DND-41 (cell line): ENCODE results near the gene CIC.

Experiments
- ATAC-seq: fragments of 200-7000 bp; cut with Tn5 transposase; 3 replicates; pipeline ENCODE4 v1.9.1; 2021; ENCODE audit warnings: low read depth; ENCODE audit not compliant: insufficient read depth
- DNase-seq: peaks from one replicate; pipeline ENCODE4 v3.0.0-alpha.2; 2020
- H2AFZ ChIP-seq: 2 replicates; pipeline ENCODE4 v1.6.0; 2012; ENCODE audit warnings: low read depth, low read length
- H3K27ac ChIP-seq: 2 replicates; pipeline ENCODE4 v1.5.1; 2012; ENCODE audit warnings: low read length, inconsistent platforms
- H3K27me3 ChIP-seq: fragments of 200-600 bp; sonication (generic); 2 replicates; pipeline ENCODE4 v1.6.0; 2012; ENCODE audit warnings: low read length, mild to moderate bottlenecking, inconsistent platforms; ENCODE audit not compliant: insufficient read depth, poor library complexity
- H3K36me3 ChIP-seq: 2 replicates; pipeline ENCODE4 v1.5.1; 2012; ENCODE audit warnings: low read length, inconsistent platforms; ENCODE audit not compliant: insufficient read depth
- H3K4me1 ChIP-seq: 2 replicates; pipeline ENCODE4 v1.5.1; 2012; ENCODE audit warnings: mild to moderate bottlenecking, low read length; ENCODE audit not compliant: insufficient read depth
- H3K4me2 ChIP-seq: 2 replicates; pipeline ENCODE4 v1.6.0; 2012; ENCODE audit warnings: mild to moderate bottlenecking, moderate library complexity, low read length, inconsistent platforms; ENCODE audit not compliant: insufficient read depth
- H3K4me3 ChIP-seq, 2 experiments: fragments of 200-600 bp in 1 of 2; shearing (Covaris generic) in 1 of 2; 2 replicates each; pipeline ENCODE4 v1.5.1; 2012 to 2016; ENCODE audit warnings: inconsistent platforms in 2 of 2, low read length in 2 of 2, mild to moderate bottlenecking in 2 of 2, low read depth in 1 of 2, moderate library complexity in 1 of 2
- H3K79me2 ChIP-seq: 2 replicates; pipeline ENCODE4 v1.6.0; 2012; ENCODE audit warnings: low read length, inconsistent platforms; ENCODE audit not compliant: insufficient read depth
- H3K9ac ChIP-seq: 2 replicates; pipeline ENCODE4 v1.6.0; 2012; ENCODE audit warnings: low read depth, mild to moderate bottlenecking, inconsistent platforms, low read length, moderate library complexity
- H3K9me3 ChIP-seq: 2 replicates; pipeline ENCODE4 v1.5.1; 2012; ENCODE audit warnings: low read length, moderate library complexity, mild to moderate bottlenecking, inconsistent platforms; ENCODE audit not compliant: insufficient read depth, severe bottlenecking
- H4K20me1 ChIP-seq: 2 replicates; pipeline ENCODE4 v1.6.0; 2012; ENCODE audit warnings: low read length; ENCODE audit not compliant: insufficient read depth
- EZH2 ChIP-seq: IDR thresholded peaks from 3 replicates; pipeline ENCODE4 v1.6.1; 2012; ENCODE audit warnings: borderline replicate concordance, low read depth, mild to moderate bottlenecking, moderate library complexity, low read length, inconsistent platforms; ENCODE audit not compliant: severe bottlenecking
- TF ChIP-seq, protein P1 (sequence below): IDR thresholded peaks from 2 replicates; pipeline ENCODE4 v1.5.1; 2012; ENCODE audit warnings: borderline replicate concordance, low read length, moderate library complexity, mild to moderate bottlenecking; ENCODE audit not compliant: poor library complexity, severe bottlenecking; ENCODE audit errors: extremely low read depth

The CIC gene

DNA sequence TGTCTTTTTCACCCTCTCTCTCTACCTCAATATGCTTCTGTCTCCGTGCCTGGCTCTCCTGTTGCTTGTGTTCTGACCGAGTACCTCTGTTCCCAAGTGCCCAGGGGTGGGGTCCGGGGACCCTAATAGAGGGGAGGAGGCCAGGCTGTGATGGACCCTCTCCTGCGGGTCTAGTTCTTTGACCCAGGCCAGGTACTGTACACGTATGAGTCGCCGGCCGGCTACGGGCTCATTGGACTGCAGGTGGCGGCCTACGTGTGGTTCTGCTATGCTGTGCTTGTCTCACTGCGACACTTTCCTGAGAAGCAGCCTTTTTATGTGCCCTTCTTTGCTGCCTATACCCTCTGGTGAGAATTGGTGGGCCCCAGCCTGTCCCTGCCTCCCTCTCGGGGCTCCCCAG lies 48.5 kb downstream of the CIC start:
- H3K4me2 ChIP-seq: no peak overlapping the region
- no peak overlapping the region for H3K4me3 ChIP-seq
- H3K9ac ChIP-seq: no peak overlapping the region
- ATAC-seq (no peak), DNase-seq (no peak)
- no peaks in the 10 kb centered on the region for H3K36me3 ChIP-seq
- H3K4me1 ChIP-seq: peaks cover 13% of the 10 kb centered on the region
- TF ChIP-seq EZH2: no peak
- TF ChIP-seq, protein P1, sequence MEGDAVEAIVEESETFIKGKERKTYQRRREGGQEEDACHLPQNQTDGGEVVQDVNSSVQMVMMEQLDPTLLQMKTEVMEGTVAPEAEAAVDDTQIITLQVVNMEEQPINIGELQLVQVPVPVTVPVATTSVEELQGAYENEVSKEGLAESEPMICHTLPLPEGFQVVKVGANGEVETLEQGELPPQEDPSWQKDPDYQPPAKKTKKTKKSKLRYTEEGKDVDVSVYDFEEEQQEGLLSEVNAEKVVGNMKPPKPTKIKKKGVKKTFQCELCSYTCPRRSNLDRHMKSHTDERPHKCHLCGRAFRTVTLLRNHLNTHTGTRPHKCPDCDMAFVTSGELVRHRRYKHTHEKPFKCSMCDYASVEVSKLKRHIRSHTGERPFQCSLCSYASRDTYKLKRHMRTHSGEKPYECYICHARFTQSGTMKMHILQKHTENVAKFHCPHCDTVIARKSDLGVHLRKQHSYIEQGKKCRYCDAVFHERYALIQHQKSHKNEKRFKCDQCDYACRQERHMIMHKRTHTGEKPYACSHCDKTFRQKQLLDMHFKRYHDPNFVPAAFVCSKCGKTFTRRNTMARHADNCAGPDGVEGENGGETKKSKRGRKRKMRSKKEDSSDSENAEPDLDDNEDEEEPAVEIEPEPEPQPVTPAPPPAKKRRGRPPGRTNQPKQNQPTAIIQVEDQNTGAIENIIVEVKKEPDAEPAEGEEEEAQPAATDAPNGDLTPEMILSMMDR: no peak
- H3K27ac ChIP-seq: no peak overlapping the region
- H3K27me3 ChIP-seq: peaks cover 26% of the 10 kb centered on the region
- no peaks in the 10 kb centered on the region for H3K79me2 ChIP-seq
- H3K9me3 ChIP-seq: no peaks in the 10 kb centered on the region
- H4K20me1 ChIP-seq: peaks cover 3% of the 10 kb centered on the region; the same call in 1 of the 2 replicates
- H2AFZ ChIP-seq: no peak overlapping the region

DNA sequence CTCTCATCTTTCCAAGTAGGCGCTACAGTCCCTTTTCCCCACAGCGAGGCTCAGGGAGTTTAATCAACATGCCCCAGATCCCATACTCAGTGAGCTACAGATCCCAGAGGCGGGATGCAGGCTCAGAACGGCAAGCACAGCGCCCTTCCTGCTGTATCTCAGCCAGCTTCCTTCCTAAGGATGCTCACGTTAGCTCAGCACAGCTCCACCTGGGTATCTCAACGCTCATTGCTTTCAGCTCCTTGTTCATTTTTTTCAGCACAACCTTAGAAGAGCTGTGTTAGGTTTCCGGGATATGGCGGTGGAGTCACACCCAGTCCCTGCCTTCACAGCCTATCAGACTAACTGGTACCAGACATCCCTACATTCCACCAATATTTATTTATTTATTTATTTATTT lies 53.3 kb downstream of the CIC start:
- DNase-seq: no peak
- Histone ChIP-seq H3K9ac (no peak overlapping the region), H3K9me3 (no peaks in the 10 kb centered on the region), H3K4me3 (no peak overlapping the region), H2AFZ (no peak overlapping the region), H4K20me1 (0 out of 2 replicates have a peak, but pooled peaks cover 2% of the 10 kb centered on the region), H3K4me1 (peaks cover 22% of the 10 kb centered on the region), H3K4me2 (no peak overlapping the region), H3K27me3 (no peaks in the 10 kb centered on the region), H3K36me3 (no peaks in the 10 kb centered on the region), H3K79me2 (peaks cover 19% of the 10 kb centered on the region), H3K27ac (no peak overlapping the region)
- ATAC-seq: no peak
- no peak for TF ChIP-seq EZH2
- TF ChIP-seq, protein P1: no peak

DNA sequence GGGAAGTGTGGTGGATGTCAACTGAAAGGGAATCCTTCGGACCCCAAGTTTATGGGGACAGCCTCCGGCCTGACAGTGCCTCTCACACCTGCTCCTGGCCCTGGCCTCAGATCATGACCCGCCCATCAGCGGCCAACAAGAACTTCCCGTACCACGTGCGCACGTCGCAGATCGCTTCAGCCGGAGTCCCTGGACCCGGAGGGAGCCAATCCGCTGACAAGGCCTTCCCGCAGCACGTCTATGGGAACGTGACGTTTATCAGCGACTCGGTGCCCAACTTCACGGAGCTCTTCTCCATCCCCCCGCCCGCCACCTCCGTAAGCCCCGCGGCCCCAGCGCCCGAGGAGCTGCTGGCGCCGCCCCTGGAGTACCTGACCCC lies 54.4 kb downstream of the CIC start:
- Histone ChIP-seq H3K4me1 (peaks cover 34% of the 10 kb centered on the region), H3K79me2 (peaks cover 28% of the 10 kb centered on the region), H3K4me2 (no peak overlapping the region), H3K36me3 (no peaks in the 10 kb centered on the region), H3K4me3 (no peak overlapping the region), H4K20me1 (0 out of 2 replicates have a peak, but pooled peaks cover 5% of the 10 kb centered on the region), H3K27ac (no peak overlapping the region), H3K27me3 (no peaks in the 10 kb centered on the region), H3K9me3 (no peaks in the 10 kb centered on the region), H2AFZ (no peak overlapping the region; the same call in 1 of the 2 replicates), H3K9ac (no peak overlapping the region)
- DNase-seq (no peak), ATAC-seq (no peak)
- TF ChIP-seq EZH2: no peak
- TF ChIP-seq, protein P1: no peak
